Smooth muscle cell (in vitro differentiated cells): ENCODE results near the gene FANCE. TPM values are rescaled to one million over a fixed set of nuclear protein-coding genes. Genes with fewer than 3 reads are reported as not detected.

Experiments used
- DNase-seq: peaks from one replicate; lab custom pipeline; 2025; ENCODE audit not compliant: unreplicated experiment; lab: John Stamatoyannopoulos, UW
- H2AFZ ChIP-seq: fragments of 200-600 bp; sonication (generic); 2 replicates; pipeline ENCODE4 v1.6.0; 2016; ENCODE audit warnings: antibody characterized with exemption, low read depth, mild to moderate bottlenecking
- H3F3A ChIP-seq: fragments of 200-600 bp; sonication (generic); 2 replicates; pipeline ENCODE4 v1.6.0; 2017; ENCODE audit warnings: antibody characterized with exemption, low read depth
- H3K27ac ChIP-seq: fragments of 200-600 bp; sonication (generic); 2 replicates; pipeline ENCODE4 v1.5.1; 2016; ENCODE audit warnings: low read depth, mild to moderate bottlenecking
- H3K27me3 ChIP-seq: fragments of 200-600 bp; sonication (generic); 2 replicates; pipeline ENCODE4 v1.6.1; 2016; ENCODE audit warnings: low read depth, mild to moderate bottlenecking
- H3K36me3 ChIP-seq: fragments of 200-600 bp; sonication (generic); 2 replicates; pipeline ENCODE4 v1.5.1; 2016; ENCODE audit warnings: low read depth
- H3K4me1 ChIP-seq: fragments of 200-600 bp; sonication (generic); 2 replicates; pipeline ENCODE4 v1.5.1; 2016; ENCODE audit warnings: low read depth
- H3K4me2 ChIP-seq: fragments of 200-600 bp; sonication (generic); 2 replicates; pipeline ENCODE4 v1.6.0; 2016; ENCODE audit warnings: mild to moderate bottlenecking
- H3K4me3 ChIP-seq: fragments of 200-600 bp; sonication (generic); 2 replicates; pipeline ENCODE4 v1.5.1; 2016; ENCODE audit warnings: mild to moderate bottlenecking
- H3K79me2 ChIP-seq: fragments of 200-600 bp; sonication (generic); 2 replicates; pipeline ENCODE4 v1.6.0; 2016; ENCODE audit warnings: low read depth, mild to moderate bottlenecking
- H3K9ac ChIP-seq: fragments of 200-600 bp; sonication (generic); 2 replicates; pipeline ENCODE4 v1.6.0; 2016; ENCODE audit warnings: low read depth
- H3K9me3 ChIP-seq: fragments of 200-600 bp; sonication (generic); replicated peaks from 2 replicates; pipeline ENCODE4 v1.5.1; 2016; ENCODE audit warnings: low read depth
- H4K20me1 ChIP-seq: fragments of 200-600 bp; sonication (generic); 2 replicates; pipeline ENCODE4 v1.6.0; 2016; ENCODE audit warnings: low read depth
- WGBS: methylation state at CpG from one replicate; pipeline ENCODE4 v1.1.7; 2016; ENCODE audit warnings: low lambda C conversion rate; 5-methylcytosine and 5-hydroxymethylcytosine counted together
- polyA plus RNA-seq: library from polyadenylated mRNA; unstranded; fragments of >200 nt; fragmentation: Nextera tagmentation; extraction: Ambion mirVana; gene quantifications from 2 replicates; pipeline ENCODE4 v1.2.1, GENCODE V29; 2016
- total RNA-seq: library from RNA; depleted of rRNA; stranded (reverse); fragments of >200 nt; gene quantifications from 2 replicates; pipeline ENCODE4 v1.2.3, GENCODE V29; 2014
- TF ChIP-seq, protein P1 (sequence below): fragments of 200-600 bp; sonication (generic); IDR thresholded peaks from 2 replicates; pipeline ENCODE4 v1.5.1; 2017; ENCODE audit warnings: borderline replicate concordance, mild to moderate bottlenecking, antibody characterized with exemption; ENCODE audit not compliant: insufficient read depth, poor library complexity, severe bottlenecking

FANCE gene
- total and polyA plus RNA-seq, 2 experiments from 2014 or later: 3.6 to 5.6 TPM

- no peaks in the 10 kb centered on the region for H3K27me3 ChIP-seq
- no peak overlapping the region for H3K27ac ChIP-seq
- H3K4me1 ChIP-seq: peaks cover 9% of the 10 kb centered on the region
- H3F3A ChIP-seq: no peaks in the 10 kb centered on the region
- H3K79me2 ChIP-seq: no peaks in the 10 kb centered on the region
- H3K9ac ChIP-seq: no peak overlapping the region
- H3K4me3 ChIP-seq: no peak overlapping the region
- no peak for DNase-seq
- no peak overlapping the region for H2AFZ ChIP-seq
- H4K20me1 ChIP-seq: no peaks in the 10 kb centered on the region
- 69% methylated on average over 7 of the region's 7 CpGs for WGBS
- no peak overlapping the region for H3K4me2 ChIP-seq
- TF ChIP-seq, protein P1, sequence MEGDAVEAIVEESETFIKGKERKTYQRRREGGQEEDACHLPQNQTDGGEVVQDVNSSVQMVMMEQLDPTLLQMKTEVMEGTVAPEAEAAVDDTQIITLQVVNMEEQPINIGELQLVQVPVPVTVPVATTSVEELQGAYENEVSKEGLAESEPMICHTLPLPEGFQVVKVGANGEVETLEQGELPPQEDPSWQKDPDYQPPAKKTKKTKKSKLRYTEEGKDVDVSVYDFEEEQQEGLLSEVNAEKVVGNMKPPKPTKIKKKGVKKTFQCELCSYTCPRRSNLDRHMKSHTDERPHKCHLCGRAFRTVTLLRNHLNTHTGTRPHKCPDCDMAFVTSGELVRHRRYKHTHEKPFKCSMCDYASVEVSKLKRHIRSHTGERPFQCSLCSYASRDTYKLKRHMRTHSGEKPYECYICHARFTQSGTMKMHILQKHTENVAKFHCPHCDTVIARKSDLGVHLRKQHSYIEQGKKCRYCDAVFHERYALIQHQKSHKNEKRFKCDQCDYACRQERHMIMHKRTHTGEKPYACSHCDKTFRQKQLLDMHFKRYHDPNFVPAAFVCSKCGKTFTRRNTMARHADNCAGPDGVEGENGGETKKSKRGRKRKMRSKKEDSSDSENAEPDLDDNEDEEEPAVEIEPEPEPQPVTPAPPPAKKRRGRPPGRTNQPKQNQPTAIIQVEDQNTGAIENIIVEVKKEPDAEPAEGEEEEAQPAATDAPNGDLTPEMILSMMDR: no peak
- H3K36me3 ChIP-seq: no peaks in the 10 kb centered on the region
- H3K9me3 ChIP-seq: no peaks in the 10 kb centered on the region
Observed at GRCh38 chr6:35448191-35448590, 3.9 kb upstream of the FANCE start.

- no peaks in the 10 kb centered on the region for H3K36me3 ChIP-seq
- DNase-seq: no peak
- H3K27me3 ChIP-seq: no peaks in the 10 kb centered on the region
- H2AFZ ChIP-seq: no peak overlapping the region
- TF ChIP-seq, protein P1: peak; percentile 62
- no peak overlapping the region for H3K4me3 ChIP-seq
- no peaks in the 10 kb centered on the region for H3K79me2 ChIP-seq
- peaks cover 19% of the 10 kb centered on the region for H3K4me1 ChIP-seq
- H4K20me1 ChIP-seq: no peaks in the 10 kb centered on the region
- no peaks in the 10 kb centered on the region for H3F3A ChIP-seq
- whole genome bisulfite sequencing: 34% methylated on average over 14 of the region's 14 CpGs
- no peak overlapping the region for H3K4me2 ChIP-seq
- H3K9me3 ChIP-seq: no peaks in the 10 kb centered on the region
- H3K9ac ChIP-seq: no peak overlapping the region
- H3K27ac ChIP-seq: no peak overlapping the region
Observed at GRCh38 chr6:35449287-35449881, 2.8 kb upstream of the FANCE start.

DNA sequence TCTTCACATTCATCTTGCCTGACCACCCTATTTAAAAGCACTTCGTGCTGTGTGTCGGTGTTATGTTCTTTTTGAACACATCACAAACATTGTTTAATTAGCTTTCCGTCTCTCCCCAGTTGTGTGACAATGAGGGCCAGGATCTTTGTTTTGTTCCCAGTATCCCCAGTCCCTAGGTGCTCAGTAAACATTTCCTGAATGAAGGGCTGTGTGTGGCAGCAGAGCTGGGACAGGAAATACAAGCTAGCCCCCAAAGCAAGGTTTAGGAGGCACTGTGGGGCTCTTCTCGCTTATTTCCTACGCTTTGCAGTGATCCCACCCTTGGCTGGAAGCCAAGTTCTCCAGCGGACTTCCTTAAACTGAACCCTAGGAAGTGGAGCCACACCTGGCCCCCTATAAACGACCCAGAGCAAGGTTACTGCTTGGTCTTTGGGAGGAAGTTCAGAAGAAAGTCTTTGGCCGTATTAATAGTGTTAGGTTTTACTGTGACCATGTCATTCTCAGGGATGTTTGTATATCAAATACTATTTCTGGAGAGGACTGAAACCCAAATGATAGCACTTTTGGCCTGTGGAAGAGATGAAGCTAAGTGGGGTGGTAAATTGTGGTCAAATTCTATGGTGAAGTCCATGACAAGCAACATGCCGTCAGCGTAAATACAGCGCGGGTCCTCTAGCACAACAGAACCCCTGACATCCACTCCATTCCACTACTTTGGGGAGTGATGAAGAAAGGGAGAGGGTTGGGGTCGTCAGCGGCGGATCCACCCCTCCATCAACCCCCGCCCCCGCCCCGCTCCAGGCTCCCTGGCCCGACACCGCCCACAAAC, 570 bp upstream of the FANCE start:
- H3K79me2 ChIP-seq: no peaks in the 10 kb centered on the region
- peak overlapping the region; percentile 98 for H3K4me2 ChIP-seq
- 54% methylated on average over 12 of the region's 20 CpGs for WGBS
- H3K4me1 ChIP-seq: peaks cover 27% of the 10 kb centered on the region
- peak overlapping the region; percentile 30 for H2AFZ ChIP-seq
- H3K4me3 ChIP-seq: peak overlapping the region; percentile 80
- DNase-seq: no peak
- H3K27ac ChIP-seq: no peak overlapping the region
- TF ChIP-seq, protein P1: no peak
- no peaks in the 10 kb centered on the region for H3K36me3 ChIP-seq
- H4K20me1 ChIP-seq: no peaks in the 10 kb centered on the region
- no peak overlapping the region for H3K9ac ChIP-seq
- no peaks in the 10 kb centered on the region for H3K27me3 ChIP-seq
- no peaks in the 10 kb centered on the region for H3F3A ChIP-seq
- H3K9me3 ChIP-seq: no peaks in the 10 kb centered on the region
